Measurements from ENCODE around the gene ZNF526. TPM values are rescaled to one million over a fixed set of nuclear protein-coding genes. Genes with fewer than 3 reads are reported as not detected.

ZNF526 gene
- total RNA-seq, 1 donor from 2014 or later: 13.9 TPM

DNA sequence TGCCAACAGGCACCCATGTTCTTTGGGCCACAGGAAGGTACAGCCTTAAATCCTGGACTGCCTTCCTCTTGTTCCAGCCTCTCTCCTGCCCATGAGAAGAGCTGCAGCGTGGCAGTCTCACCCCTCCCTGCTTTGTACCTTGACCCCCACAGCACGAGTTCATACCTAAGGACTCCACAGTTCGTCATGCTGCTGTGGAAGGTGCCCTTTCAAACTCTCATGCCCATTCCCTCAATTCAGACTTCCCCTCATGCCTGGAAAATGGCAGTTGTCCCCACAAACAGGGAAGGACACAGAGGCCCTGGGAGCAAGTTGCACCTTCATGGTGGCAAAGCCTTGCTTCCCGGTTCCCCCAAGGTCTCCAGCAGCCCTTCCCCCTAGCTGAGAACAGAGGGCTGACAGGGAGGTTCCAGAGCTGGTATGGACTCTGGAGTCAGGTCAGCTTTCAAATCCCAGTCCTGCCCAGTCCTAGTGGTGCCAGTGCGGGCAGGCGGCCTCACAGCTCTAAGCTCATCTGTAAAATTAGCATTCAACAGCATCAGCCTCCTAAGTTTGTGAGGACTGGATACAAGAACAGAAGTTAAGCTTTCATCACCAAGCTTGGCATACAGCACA lies 13.7 kb downstream of the ZNF526 start:
- H3K27me3 Mint-ChIP-seq (ENCODE audit: unreplicated experiment): peaks cover 4% of the 10 kb centered on the region
- DNase-seq (ENCODE audit: low spot score): no peak
- H3K27ac Mint-ChIP-seq (ENCODE audit: unreplicated experiment): no peak overlapping the region
- no peaks in the 10 kb centered on the region for H3K4me1 Mint-ChIP-seq (ENCODE audit: unreplicated experiment)
- H3K36me3 Mint-ChIP-seq (ENCODE audit: low read depth, unreplicated experiment): peaks cover 31% of the 10 kb centered on the region
- TF ChIP-seq, protein P1, sequence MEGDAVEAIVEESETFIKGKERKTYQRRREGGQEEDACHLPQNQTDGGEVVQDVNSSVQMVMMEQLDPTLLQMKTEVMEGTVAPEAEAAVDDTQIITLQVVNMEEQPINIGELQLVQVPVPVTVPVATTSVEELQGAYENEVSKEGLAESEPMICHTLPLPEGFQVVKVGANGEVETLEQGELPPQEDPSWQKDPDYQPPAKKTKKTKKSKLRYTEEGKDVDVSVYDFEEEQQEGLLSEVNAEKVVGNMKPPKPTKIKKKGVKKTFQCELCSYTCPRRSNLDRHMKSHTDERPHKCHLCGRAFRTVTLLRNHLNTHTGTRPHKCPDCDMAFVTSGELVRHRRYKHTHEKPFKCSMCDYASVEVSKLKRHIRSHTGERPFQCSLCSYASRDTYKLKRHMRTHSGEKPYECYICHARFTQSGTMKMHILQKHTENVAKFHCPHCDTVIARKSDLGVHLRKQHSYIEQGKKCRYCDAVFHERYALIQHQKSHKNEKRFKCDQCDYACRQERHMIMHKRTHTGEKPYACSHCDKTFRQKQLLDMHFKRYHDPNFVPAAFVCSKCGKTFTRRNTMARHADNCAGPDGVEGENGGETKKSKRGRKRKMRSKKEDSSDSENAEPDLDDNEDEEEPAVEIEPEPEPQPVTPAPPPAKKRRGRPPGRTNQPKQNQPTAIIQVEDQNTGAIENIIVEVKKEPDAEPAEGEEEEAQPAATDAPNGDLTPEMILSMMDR (IDR thresholded peaks at IDR 0.05; ENCODE audit: unreplicated experiment): no peak
- H3K4me3 Mint-ChIP-seq (ENCODE audit: unreplicated experiment): no peak overlapping the region
- no peaks in the 10 kb centered on the region for H3K9me3 Mint-ChIP-seq (ENCODE audit: unreplicated experiment)

DNA sequence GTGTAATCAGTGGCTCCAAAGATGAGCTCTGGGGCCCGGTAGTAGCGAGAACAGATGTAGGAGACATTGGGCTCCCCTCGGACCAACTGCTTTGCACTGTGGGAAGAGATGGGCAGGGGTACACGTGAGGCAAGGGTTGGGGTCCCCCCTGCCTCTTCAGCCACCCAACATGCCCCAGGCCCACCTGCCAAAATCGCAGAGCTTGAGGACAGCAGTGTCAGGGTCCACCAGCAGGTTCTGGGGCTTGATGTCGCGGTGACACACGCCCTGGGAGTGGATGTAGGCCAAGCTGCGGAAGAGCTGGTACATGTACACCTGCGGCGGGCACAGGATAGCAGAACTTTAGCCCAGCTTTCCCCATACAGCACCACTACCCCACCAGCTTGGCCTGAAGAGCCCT lies 14.3 kb downstream of the ZNF526 start:
- H3K27me3 Mint-ChIP-seq (ENCODE audit: unreplicated experiment): peaks cover 4% of the 10 kb centered on the region
- H3K36me3 Mint-ChIP-seq (ENCODE audit: low read depth, unreplicated experiment): peaks cover 31% of the 10 kb centered on the region
- TF ChIP-seq, protein P1 (IDR thresholded peaks at IDR 0.05; ENCODE audit: unreplicated experiment): no peak
- H3K4me1 Mint-ChIP-seq (ENCODE audit: unreplicated experiment): no peaks in the 10 kb centered on the region
- no peak overlapping the region for H3K4me3 Mint-ChIP-seq (ENCODE audit: unreplicated experiment)
- DNase-seq (ENCODE audit: low spot score): no peak
- H3K9me3 Mint-ChIP-seq (ENCODE audit: unreplicated experiment): no peaks in the 10 kb centered on the region
- no peak overlapping the region for H3K27ac Mint-ChIP-seq (ENCODE audit: unreplicated experiment)

DNA sequence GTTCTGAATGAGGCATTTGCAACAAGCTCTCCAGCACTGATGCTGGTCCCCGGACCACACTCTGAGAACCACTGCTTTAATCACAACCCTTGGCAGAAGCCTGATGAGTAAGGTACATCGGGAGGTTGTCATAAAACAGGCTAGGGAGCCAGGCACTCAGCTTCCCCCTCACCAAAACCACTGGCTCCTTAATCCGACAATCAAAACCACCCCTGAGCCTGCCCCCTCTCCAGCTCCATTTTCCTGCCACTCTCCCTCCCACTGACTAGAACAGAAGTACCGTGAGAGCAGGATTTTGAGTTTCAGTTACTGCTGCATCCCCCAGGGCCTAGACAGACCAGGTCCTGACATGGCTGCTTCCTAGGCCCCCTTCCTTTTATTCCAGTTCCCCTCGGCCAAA lies 15.1 kb downstream of the ZNF526 start:
- Mint-ChIP-seq H3K4me3 (ENCODE audit: unreplicated experiment) (no peak overlapping the region), H3K9me3 (ENCODE audit: unreplicated experiment) (no peaks in the 10 kb centered on the region), H3K27me3 (ENCODE audit: unreplicated experiment) (peaks cover 8% of the 10 kb centered on the region), H3K4me1 (ENCODE audit: unreplicated experiment) (peaks cover 6% of the 10 kb centered on the region), H3K36me3 (ENCODE audit: low read depth, unreplicated experiment) (peaks cover 30% of the 10 kb centered on the region), H3K27ac (ENCODE audit: unreplicated experiment) (no peak overlapping the region)
- TF ChIP-seq, protein P1 (IDR thresholded peaks at IDR 0.05; ENCODE audit: unreplicated experiment): no peak
- no peak for DNase-seq (ENCODE audit: low spot score)

DNA sequence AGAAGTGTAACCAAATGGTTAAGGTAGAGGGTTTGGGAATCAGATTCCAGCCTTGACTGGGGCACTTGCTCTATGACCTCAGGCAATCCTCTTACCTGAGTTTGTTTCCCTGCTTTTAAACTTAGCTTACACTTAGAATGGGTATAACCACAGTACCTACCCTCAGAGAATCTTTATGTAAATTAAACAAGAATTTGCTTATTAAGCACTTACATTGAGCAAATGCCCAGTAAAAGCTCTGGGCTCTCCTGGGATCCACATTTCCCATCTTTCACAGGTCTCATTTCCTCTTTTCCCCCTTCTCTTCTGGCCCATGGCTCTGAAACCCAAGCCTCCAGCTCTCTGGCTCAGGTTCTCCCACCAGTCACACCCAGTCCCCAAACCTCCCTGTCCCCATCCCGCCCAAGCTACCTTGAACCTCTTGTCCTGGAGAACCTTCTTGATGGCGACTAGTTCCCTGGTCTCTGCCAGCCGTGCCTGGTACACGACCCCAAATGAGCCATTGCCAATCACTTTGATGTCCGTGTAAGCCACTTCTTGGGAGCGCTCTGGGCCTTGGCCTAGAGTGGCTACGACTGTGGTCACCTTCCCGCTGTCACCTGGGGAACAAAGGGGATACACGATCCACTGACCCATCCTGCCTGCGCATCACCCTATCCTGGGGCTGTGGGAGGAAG lies 19.6 kb downstream of the ZNF526 start:
- Mint-ChIP-seq H3K4me1 (ENCODE audit: unreplicated experiment) (peaks cover 37% of the 10 kb centered on the region), H3K9me3 (ENCODE audit: unreplicated experiment) (no peaks in the 10 kb centered on the region), H3K4me3 (ENCODE audit: unreplicated experiment) (peak overlapping the region; percentile 69), H3K36me3 (ENCODE audit: low read depth, unreplicated experiment) (peaks cover 21% of the 10 kb centered on the region), H3K27me3 (ENCODE audit: unreplicated experiment) (peaks cover 19% of the 10 kb centered on the region), H3K27ac (ENCODE audit: unreplicated experiment) (no peak overlapping the region)
- DNase-seq (ENCODE audit: low spot score): no peak
- TF ChIP-seq, protein P1 (IDR thresholded peaks at IDR 0.05; ENCODE audit: unreplicated experiment): no peak

DNA sequence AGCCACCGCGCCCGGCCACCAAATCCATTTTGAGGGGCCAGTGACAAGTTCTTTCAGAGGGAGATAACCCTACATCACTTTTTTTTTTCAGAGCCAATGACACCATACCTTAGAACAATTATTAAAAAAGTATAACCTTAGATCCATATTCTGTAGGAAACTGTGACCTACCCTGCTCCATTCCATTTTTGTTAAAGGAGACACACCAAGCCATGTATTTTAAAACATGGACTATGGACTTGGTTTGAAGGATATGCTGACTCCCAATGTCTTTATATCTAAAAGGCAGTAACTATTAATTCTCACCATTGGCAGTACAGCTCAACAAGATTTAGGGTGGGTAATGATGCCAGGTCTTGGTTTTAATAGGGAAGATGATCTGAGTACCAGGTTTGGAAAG lies 21.2 kb downstream of the ZNF526 start:
- peaks cover 18% of the 10 kb centered on the region for H3K36me3 Mint-ChIP-seq (ENCODE audit: low read depth, unreplicated experiment)
- H3K9me3 Mint-ChIP-seq (ENCODE audit: unreplicated experiment): no peaks in the 10 kb centered on the region
- TF ChIP-seq, protein P1 (IDR thresholded peaks at IDR 0.05; ENCODE audit: unreplicated experiment): no peak
- DNase-seq (ENCODE audit: low spot score): no peak
- H3K27me3 Mint-ChIP-seq (ENCODE audit: unreplicated experiment): peaks cover 22% of the 10 kb centered on the region
- peaks cover 45% of the 10 kb centered on the region for H3K4me1 Mint-ChIP-seq (ENCODE audit: unreplicated experiment)
- H3K4me3 Mint-ChIP-seq (ENCODE audit: unreplicated experiment): peak overlapping the region; percentile 93
- peak overlapping the region; percentile 64 for H3K27ac Mint-ChIP-seq (ENCODE audit: unreplicated experiment)

Data from endothelial cell (in vitro differentiated cells).